ENCODE measurements around the gene MED29.

GRCh38 chr19:39401070-39401548 is 9.9 kb downstream of the MED29 start:
- no peak for TF ChIP-seq CTCF (conservative IDR thresholded peaks at IDR 0.05; ENCODE audit: low read depth, low read length)
- TF ChIP-seq EZH2 (IDR thresholded peaks at IDR 0.05; ENCODE audit: borderline replicate concordance, low read depth, low read length, poor library complexity, severe bottlenecking): no peak

Data from A673 (cell line).